ENCODE data around the gene GSC.
"Not testable (repeated sequence)": the region's sequence is repeated elsewhere in the genome, so short reads cannot be mapped to it uniquely, and the experiment has no call there.

GSC gene

DNA sequence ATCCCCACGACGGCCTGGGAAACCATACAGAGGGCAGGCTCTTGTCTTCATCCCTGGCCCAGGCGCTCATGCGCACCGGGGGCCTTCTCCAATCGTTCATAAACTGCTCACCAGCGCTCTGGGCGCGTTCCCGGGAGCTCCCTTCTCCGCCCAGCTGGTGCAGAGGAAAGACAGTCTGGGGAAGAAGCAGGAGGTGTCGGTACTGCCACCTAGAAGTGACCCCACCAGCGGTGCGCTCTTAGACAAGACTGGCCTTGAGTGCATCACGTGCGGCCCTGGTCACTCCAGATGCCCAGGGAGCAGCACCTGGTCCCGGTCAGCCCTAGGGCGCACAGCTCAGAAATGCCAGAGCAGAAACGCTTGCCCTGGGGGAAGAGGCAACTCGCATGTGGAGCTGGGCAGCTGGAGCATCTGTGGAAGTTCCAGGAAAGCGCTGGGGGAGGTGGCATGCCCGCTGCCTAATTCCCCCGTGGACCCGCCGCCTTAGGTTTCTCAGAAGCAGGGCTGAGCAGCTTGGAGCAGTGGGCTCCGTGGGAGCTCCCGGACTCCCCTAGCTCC is 2.5 kb downstream of the GSC start:
- DNase-seq (ENCODE audit: low spot score in 2 of 2), result no peak
- Mint-ChIP-seq H3K9me3 (no peaks in the 10 kb centered on the region), H3K4me3 (no peak overlapping the region), H3K36me3 (no peaks in the 10 kb centered on the region), H3K27me3 (peaks cover 26% of the 10 kb centered on the region), H3K4me1 (peaks cover 3% of the 10 kb centered on the region), H3K27ac (no peak overlapping the region)
- no peak for ATAC-seq (ENCODE audit: low read depth)

DNA sequence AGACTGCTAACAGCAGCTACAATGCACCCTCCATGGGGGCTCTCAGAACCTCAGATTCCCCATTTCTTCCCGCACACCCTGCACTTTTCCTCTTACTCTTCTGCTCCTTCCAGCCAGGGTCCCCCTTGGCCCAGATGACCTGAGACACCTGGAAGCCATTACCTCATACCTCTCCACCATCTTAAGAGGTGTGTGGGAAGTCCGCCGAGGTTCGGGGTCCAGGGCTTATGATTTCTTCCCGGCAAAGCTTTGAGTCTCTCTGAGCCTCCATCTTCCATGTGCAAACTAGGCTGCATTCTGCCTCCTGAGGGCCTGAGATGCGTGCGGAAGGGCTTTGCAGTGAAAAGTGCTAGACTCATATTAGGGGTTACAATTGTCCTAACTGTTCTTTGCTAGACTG is 5.3 kb downstream of the GSC start:
- H3K27ac Mint-ChIP-seq, result no peak overlapping the region
- no peak for ATAC-seq (ENCODE audit: low read depth)

GRCh38 chr14:94762431-94762830 is 7.5 kb downstream of the GSC start:
- Mint-ChIP-seq H3K27me3 (peaks cover 16% of the 10 kb centered on the region), H3K9me3 (no peaks in the 10 kb centered on the region), H3K4me1 (no peaks in the 10 kb centered on the region), H3K4me3 (no peak overlapping the region), H3K36me3 (no peaks in the 10 kb centered on the region), H3K27ac (no peak overlapping the region)
- ATAC-seq (ENCODE audit: low read depth), result no peak
- DNase-seq (ENCODE audit: low spot score in 2 of 2), result no peak

More for the DNA sequence above, 5.3 kb downstream of the GSC start:
- H3K4me3 Mint-ChIP-seq, result no peak overlapping the region
- no peaks in the 10 kb centered on the region for H3K36me3 Mint-ChIP-seq
- peaks cover 3% of the 10 kb centered on the region for H3K4me1 Mint-ChIP-seq
- peaks cover 23% of the 10 kb centered on the region for H3K27me3 Mint-ChIP-seq
- H3K9me3 Mint-ChIP-seq, result no peaks in the 10 kb centered on the region
- no peak for DNase-seq (ENCODE audit: low spot score in 2 of 2)

DNA sequence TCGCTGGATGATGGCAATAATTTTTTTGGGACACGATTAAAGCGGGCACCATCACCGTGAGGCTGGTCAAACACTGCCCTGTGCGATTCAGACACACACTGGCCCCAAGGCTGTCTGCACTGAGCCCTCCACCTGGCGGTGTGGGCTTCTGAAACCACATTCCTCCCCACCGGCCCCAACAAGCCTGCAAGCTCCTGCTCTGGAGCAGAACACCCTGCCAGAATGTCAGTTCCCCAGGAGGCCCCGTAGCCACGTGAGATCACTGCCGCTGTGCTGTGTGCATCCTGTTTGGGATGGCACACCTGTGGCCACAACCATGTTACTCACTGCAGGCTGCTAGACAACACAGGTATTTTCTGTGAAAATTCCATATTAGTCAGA is 7.9 kb downstream of the GSC start:
- H3K4me1 Mint-ChIP-seq, result no peaks in the 10 kb centered on the region
- H3K4me3 Mint-ChIP-seq, result no peak overlapping the region
- DNase-seq (ENCODE audit: low spot score in 2 of 2) (no peak), ATAC-seq (ENCODE audit: low read depth) (no peak)
- H3K9me3 Mint-ChIP-seq, result no peaks in the 10 kb centered on the region
- peaks cover 14% of the 10 kb centered on the region for H3K27me3 Mint-ChIP-seq
- no peak overlapping the region for H3K27ac Mint-ChIP-seq
- no peaks in the 10 kb centered on the region for H3K36me3 Mint-ChIP-seq

DNA sequence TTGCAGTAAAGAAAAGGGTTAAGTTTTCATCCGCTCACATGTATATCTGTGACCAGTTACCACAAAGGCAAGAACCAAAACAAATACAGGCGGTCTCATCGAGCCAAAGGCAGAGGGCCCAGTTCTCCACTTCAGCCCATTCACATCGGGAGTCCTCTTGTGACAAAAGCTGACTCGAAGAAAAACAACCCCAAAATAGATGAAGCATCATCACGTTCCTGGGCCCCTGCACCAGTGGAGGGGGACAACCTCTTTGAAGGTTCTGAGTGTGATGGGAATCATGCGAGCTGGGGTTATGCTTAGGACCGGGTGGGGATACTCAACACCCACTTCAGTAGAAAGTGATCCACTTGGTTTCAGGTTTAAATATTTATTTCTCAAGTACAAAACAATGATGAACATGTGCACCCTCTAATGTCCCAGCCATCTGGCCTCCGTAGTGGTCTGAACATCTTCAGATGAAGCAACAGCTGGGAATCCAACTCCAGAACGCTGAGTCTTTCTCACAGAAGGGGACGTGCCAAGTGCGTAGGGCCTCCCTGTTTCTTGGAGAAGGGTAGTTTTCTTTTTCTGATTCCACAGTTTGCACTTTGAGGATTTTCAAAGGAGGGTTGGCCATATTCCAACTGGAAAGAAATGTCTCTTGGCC is 8.4 kb downstream of the GSC start:
- Mint-ChIP-seq H3K27ac (no peak overlapping the region), H3K36me3 (no peaks in the 10 kb centered on the region), H3K27me3 (peaks cover 14% of the 10 kb centered on the region), H3K9me3 (no peaks in the 10 kb centered on the region), H3K4me1 (no peaks in the 10 kb centered on the region), H3K4me3 (no peak overlapping the region)
- ATAC-seq (ENCODE audit: low read depth) (no peak), DNase-seq (ENCODE audit: low spot score in 2 of 2) (no peak)

DNA sequence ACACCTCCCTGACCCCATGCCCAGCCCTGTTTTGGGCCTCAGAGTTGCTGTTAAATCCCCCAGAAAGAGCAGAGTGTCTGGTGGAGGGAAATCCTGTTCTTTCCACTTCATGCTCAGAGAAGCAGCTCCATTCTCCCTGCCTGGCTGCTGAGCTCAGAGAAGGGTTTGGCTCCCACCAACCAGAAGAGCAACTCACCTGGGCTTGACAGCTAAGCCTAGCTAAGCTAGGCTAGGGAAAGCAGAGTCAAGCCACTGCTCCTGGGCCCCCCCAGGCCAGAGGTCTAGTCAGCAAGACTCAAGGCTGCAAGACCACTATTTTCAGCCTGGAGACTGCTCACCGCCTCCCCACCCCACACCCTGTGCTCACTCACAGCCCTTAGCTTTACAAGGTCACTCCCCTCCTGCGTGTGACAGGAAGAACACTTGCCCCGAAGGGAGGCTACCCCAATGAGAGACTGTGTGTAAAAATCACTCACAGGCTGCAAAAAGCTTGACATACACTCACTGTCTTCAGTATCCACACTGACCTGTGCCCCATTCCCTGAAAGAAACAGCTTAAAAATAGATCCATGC is 13.5 kb downstream of the GSC start:
- no peak overlapping the region for H3K27ac Mint-ChIP-seq
- H3K36me3 Mint-ChIP-seq, result no peaks in the 10 kb centered on the region
- ATAC-seq (ENCODE audit: low read depth) (no peak), DNase-seq (ENCODE audit: low spot score in 2 of 2) (no peak)
- no peaks in the 10 kb centered on the region for H3K4me1 Mint-ChIP-seq
- no peaks in the 10 kb centered on the region for H3K9me3 Mint-ChIP-seq
- H3K4me3 Mint-ChIP-seq, result no peak overlapping the region
- H3K27me3 Mint-ChIP-seq, result peaks cover 2% of the 10 kb centered on the region

GRCh38 chr14:94754391-94754942 is 15.4 kb downstream of the GSC start:
- H3K36me3 Mint-ChIP-seq, result no peaks in the 10 kb centered on the region
- H3K4me3 Mint-ChIP-seq, result no peak overlapping the region
- no peak overlapping the region for H3K27ac Mint-ChIP-seq
- peaks cover 2% of the 10 kb centered on the region for H3K27me3 Mint-ChIP-seq
- ATAC-seq (ENCODE audit: low read depth) (no peak), DNase-seq (ENCODE audit: low spot score in 2 of 2) (no peak)
- peaks cover 1% of the 10 kb centered on the region for H3K9me3 Mint-ChIP-seq
- H3K4me1 Mint-ChIP-seq, result no peaks in the 10 kb centered on the region

DNA sequence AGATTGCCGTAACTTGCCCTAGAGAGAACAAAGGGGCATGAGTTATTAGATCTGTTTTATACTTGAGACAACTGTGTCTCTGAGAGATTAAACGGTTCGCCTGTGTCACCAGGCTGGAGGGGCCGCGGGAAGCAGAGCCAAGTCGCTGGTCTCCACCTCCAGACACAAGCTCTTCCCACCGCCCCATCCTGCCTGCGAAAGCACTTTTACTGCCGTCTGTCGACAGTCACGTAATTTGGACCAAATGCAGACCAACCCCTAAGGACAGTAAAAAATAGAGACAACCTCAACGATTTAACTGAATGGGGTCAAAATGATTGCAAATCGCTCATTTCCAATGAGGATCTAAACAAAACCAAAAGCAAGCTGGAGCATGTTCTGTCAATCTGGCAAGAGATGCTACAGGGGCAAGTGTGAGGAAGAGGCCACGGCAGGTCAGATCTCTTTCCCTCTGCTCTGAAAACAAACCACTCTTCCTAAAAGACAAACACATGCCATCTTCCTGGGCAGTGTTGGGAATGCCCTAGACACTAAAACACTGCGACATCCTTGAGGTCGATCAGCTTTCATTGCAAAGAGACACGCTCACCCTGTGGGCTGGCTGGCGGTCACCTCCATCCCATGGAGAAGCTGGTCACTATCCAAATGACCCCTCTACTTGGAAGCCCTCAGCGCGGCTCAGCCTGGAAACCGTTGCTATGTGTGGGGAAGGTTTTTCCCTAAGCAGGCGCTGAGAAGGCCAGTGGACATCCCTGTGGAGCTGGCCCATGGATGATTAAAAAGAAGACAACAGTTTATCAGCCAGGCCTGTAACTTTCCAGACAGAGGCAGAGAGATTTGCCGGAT is 17.1 kb downstream of the GSC start:
- H3K4me3 Mint-ChIP-seq, result no peak overlapping the region
- peaks cover 1% of the 10 kb centered on the region for H3K9me3 Mint-ChIP-seq
- ATAC-seq (ENCODE audit: low read depth), result no peak
- H3K27ac Mint-ChIP-seq, result no peak overlapping the region
- H3K27me3 Mint-ChIP-seq, result peaks cover 2% of the 10 kb centered on the region
- no peaks in the 10 kb centered on the region for H3K36me3 Mint-ChIP-seq
- no peaks in the 10 kb centered on the region for H3K4me1 Mint-ChIP-seq
- no peak for DNase-seq (ENCODE audit: low spot score in 2 of 2)

GRCh38 chr14:94751956-94752355 is 18.0 kb downstream of the GSC start:
- no peaks in the 10 kb centered on the region for H3K4me1 Mint-ChIP-seq
- peaks cover 1% of the 10 kb centered on the region for H3K9me3 Mint-ChIP-seq
- H3K4me3 Mint-ChIP-seq, result no peak overlapping the region
- no peak for DNase-seq (ENCODE audit: low spot score in 2 of 2)
- H3K27me3 Mint-ChIP-seq, result peaks cover 2% of the 10 kb centered on the region
- no peak overlapping the region for H3K27ac Mint-ChIP-seq
- ATAC-seq (ENCODE audit: low read depth), result no peak
- no peaks in the 10 kb centered on the region for H3K36me3 Mint-ChIP-seq

- H3K27me3 Mint-ChIP-seq, result peaks cover 2% of the 10 kb centered on the region
- peaks cover 2% of the 10 kb centered on the region for H3K9me3 Mint-ChIP-seq
- no peak overlapping the region for H3K4me3 Mint-ChIP-seq
- ATAC-seq (ENCODE audit: low read depth) (no peak), DNase-seq (ENCODE audit: low spot score in 2 of 2) (no peak)
- no peaks in the 10 kb centered on the region for H3K36me3 Mint-ChIP-seq
- no peak overlapping the region for H3K27ac Mint-ChIP-seq
- H3K4me1 Mint-ChIP-seq, result no peaks in the 10 kb centered on the region
These were observed 18.6 kb downstream of the GSC start for GRCh38 chr14:94751321-94751720.

DNA sequence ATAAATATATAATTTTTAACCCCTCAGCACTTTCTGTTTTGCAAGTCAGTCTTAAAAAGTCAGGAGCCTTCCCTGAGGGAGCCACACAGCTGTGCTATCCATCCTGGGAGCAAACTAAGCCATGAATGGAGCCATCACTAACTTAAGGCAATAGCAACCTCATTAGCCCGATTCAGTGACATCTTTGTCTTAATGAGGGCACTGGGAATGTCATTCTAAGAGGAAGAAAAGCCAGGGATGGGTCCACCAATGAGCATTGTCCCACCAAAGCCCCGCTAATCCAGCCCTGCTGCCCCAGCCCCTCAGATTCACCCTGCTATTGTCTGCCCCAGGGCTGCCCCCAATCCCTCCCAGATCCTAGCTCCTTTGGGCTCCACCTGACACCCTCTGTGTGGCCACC is 19.5 kb downstream of the GSC start:
- ATAC-seq (ENCODE audit: low read depth) (no peak), DNase-seq (ENCODE audit: low spot score in 2 of 2) (no peak)
- Mint-ChIP-seq H3K27ac (no peak overlapping the region), H3K9me3 (peaks cover 2% of the 10 kb centered on the region), H3K27me3 (peaks cover 2% of the 10 kb centered on the region), H3K36me3 (no peaks in the 10 kb centered on the region), H3K4me1 (no peaks in the 10 kb centered on the region), H3K4me3 (no peak overlapping the region)

DNA sequence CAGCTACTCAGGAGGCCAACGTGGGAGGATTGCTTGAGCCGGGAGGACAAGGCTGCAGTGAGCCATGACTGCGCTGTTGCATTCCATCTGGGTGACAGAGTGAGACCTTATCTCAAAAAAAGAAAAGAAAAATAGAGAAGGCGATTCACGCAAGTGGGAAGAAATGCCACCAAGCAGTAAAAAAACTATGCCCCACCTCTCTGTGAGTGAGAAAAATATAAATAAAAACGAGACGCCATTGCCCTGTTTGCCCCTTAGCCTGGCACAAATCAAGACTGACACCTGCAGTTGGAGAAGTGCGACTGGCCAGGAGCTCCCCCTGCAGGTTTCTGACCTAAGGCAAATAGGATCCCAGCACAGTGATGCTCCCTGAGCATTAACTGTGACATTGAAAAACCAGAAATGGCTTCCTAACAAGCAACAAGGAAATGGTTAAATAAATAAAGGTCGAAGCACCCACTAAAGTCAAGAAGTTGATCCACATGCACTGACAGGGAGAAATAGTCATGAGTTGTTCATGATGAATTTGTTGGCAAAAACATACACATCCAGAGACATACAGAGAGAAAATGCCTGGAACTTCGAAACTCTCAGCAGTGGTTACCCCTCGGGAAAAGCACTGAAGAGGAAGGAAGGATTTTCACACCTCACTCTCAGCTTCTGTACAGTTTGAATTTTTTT is 21.1 kb downstream of the GSC start:
- peaks cover 2% of the 10 kb centered on the region for H3K9me3 Mint-ChIP-seq
- H3K4me3 Mint-ChIP-seq, result no peak overlapping the region
- no peaks in the 10 kb centered on the region for H3K4me1 Mint-ChIP-seq
- H3K27me3 Mint-ChIP-seq, result peaks cover 2% of the 10 kb centered on the region
- DNase-seq (ENCODE audit: low spot score in 2 of 2) (no peak), ATAC-seq (ENCODE audit: low read depth) (no peak)
- no peak overlapping the region for H3K27ac Mint-ChIP-seq
- no peaks in the 10 kb centered on the region for H3K36me3 Mint-ChIP-seq

DNA sequence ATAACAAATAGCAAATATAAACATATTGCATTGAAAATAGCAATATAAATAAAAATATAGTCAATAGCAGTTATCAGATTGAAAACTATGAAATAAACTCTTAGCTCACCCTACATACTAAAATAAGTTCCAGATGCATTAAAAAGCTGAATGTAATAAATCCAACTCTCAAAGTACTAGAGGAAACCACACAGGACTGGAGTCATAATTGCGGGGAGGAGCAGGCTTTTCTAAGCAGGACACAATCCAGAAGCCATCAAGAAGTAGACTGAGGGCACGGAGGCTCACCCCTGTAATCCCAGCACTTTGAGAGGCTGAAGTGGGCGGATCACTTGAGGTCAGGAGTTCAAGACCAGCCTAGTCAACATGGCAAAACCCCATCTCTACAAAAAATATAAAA is 22.2 kb downstream of the GSC start:
- Mint-ChIP-seq H3K27me3 (peaks cover 2% of the 10 kb centered on the region), H3K4me3 (no peak overlapping the region), H3K36me3 (no peaks in the 10 kb centered on the region), H3K4me1 (no peaks in the 10 kb centered on the region), H3K9me3 (peaks cover 2% of the 10 kb centered on the region), H3K27ac (no peak overlapping the region)
- DNase-seq (ENCODE audit: low spot score in 2 of 2) (no peak), ATAC-seq (ENCODE audit: low read depth) (no peak)

DNA sequence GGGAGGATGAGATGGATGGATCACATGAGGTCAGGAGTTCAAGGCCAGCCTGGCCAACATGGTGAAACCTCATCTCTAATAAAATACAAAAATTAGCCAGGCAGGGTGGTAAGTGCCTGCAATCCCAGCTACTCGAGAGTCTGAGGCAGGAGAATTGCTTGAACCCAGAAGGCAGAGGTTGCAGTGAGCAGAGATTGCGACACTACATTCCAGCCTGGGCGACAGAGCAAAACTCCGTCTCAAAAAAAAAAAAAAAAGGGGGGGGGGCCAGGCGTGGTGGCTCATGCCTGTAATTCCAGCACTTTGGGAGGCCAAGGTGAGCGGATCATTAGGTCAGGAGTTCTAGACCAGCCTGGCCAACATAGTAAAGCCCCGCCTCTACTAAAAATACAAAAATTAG is 22.8 kb downstream of the GSC start:
- DNase-seq (ENCODE audit: low spot score in 2 of 2); H3K4me1 Mint-ChIP-seq; H3K4me3 Mint-ChIP-seq; H3K9me3 Mint-ChIP-seq; ATAC-seq (ENCODE audit: low read depth); H3K27me3 Mint-ChIP-seq; H3K36me3 Mint-ChIP-seq; H3K27ac Mint-ChIP-seq: not testable (repeated sequence)

Measured in memory B cell (primary cell).